NOMO-1 (cell line): ENCODE results near the gene GBE1.

Experiments used
- DNase-seq, 2 experiments: peaks; one replicate each; lab custom pipeline; 2025; ENCODE audit not compliant: unreplicated experiment in 2 of 2; lab: John Stamatoyannopoulos, UW

Gene GBE1

GRCh38 chr3:81632659-81633058 lies 128.8 kb downstream of the GBE1 start:
- DNase-seq, result no peak

- no peak for DNase-seq
These were observed 136.7 kb downstream of the GBE1 start for GRCh38 chr3:81624756-81625155.

- DNase-seq, result no peak
These were observed 139.1 kb downstream of the GBE1 start for GRCh38 chr3:81622395-81622794.

- DNase-seq, result no peak
These were observed 140.2 kb downstream of the GBE1 start for GRCh38 chr3:81621277-81621676.

GRCh38 chr3:81620849-81621248 lies 140.6 kb downstream of the GBE1 start:
- no peak for DNase-seq

GRCh38 chr3:81612768-81613167 lies 148.7 kb downstream of the GBE1 start:
- no peak for DNase-seq

- no peak for DNase-seq
These were observed 158.7 kb downstream of the GBE1 start for GRCh38 chr3:81602781-81603180.

- no peak for DNase-seq
These were observed 159.6 kb downstream of the GBE1 start for GRCh38 chr3:81601707-81602305.

- DNase-seq, result no peak
These were observed 169.3 kb downstream of the GBE1 start for GRCh38 chr3:81592101-81592500.

- no peak for DNase-seq
These were observed 175.5 kb downstream of the GBE1 start for GRCh38 chr3:81585937-81586336.

- peak; percentile 63 to 79 for DNase-seq
These were observed 176.4 kb downstream of the GBE1 start for GRCh38 chr3:81585056-81585455.

GRCh38 chr3:81581966-81582599 lies 179.4 kb downstream of the GBE1 start:
- DNase-seq, result peak in 1 of 2 experiments; percentile 6

- DNase-seq, result no peak
These were observed 181.1 kb downstream of the GBE1 start for GRCh38 chr3:81580355-81580754.

GRCh38 chr3:81579744-81580143 lies 181.7 kb downstream of the GBE1 start:
- no peak for DNase-seq

- DNase-seq, result no peak
These were observed 189.2 kb downstream of the GBE1 start for GRCh38 chr3:81572201-81572756.

- no peak for DNase-seq
These were observed 193.1 kb downstream of the GBE1 start for GRCh38 chr3:81568378-81568777.

- no peak for DNase-seq
These were observed 196.4 kb downstream of the GBE1 start for GRCh38 chr3:81565041-81565440.

- no peak for DNase-seq
These were observed 203.3 kb downstream of the GBE1 start for GRCh38 chr3:81558106-81558505.

GRCh38 chr3:81554801-81555200 lies 206.6 kb downstream of the GBE1 start:
- no peak for DNase-seq

- peak in 1 of 2 experiments; percentile 43 for DNase-seq
These were observed 207.1 kb downstream of the GBE1 start for GRCh38 chr3:81554388-81554787.

- no peak for DNase-seq
These were observed 211.0 kb downstream of the GBE1 start for GRCh38 chr3:81550415-81550814.

GRCh38 chr3:81549831-81550230 lies 211.6 kb downstream of the GBE1 start:
- no peak for DNase-seq
